H9 (cell line): ENCODE measurements around the gene ZNF70. TPM values are rescaled to one million over a fixed set of nuclear protein-coding genes. Genes with fewer than 3 reads are reported as not detected.

Experiments
- DNase-seq: peaks from one replicate; pipeline ENCODE4 v3.0.0-alpha.2; 2017
- H2AFZ ChIP-seq: one replicate; pipeline ENCODE4 v1.6.1; 2013; ENCODE audit warnings: mild to moderate bottlenecking, low read length, control low read depth, moderate library complexity
- H2AK5ac ChIP-seq: 2 replicates; pipeline ENCODE4 v1.6.1; 2013; ENCODE audit warnings: low read length, control low read depth, mixed read lengths; ENCODE audit not compliant: insufficient read length
- H2BK120ac ChIP-seq: one replicate; pipeline ENCODE4 v1.6.1; 2013; ENCODE audit warnings: low read depth, mild to moderate bottlenecking, low read length, control low read depth, inconsistent platforms; ENCODE audit not compliant: poor library complexity, severe bottlenecking
- H2BK12ac ChIP-seq: 2 replicates; pipeline ENCODE4 v1.6.1; 2013; ENCODE audit warnings: low read length, control low read depth, mixed read lengths, low read depth; ENCODE audit not compliant: insufficient read length
- H2BK15ac ChIP-seq: 2 replicates; pipeline ENCODE4 v1.6.1; 2013; ENCODE audit warnings: low read depth, low read length, control low read depth
- H2BK20ac ChIP-seq: one replicate; pipeline ENCODE4 v1.6.1; 2013; ENCODE audit warnings: low read depth, mild to moderate bottlenecking, low read length, control low read depth, inconsistent platforms; ENCODE audit not compliant: poor library complexity, severe bottlenecking
- H2BK5ac ChIP-seq: 2 replicates; pipeline ENCODE4 v1.6.1; 2013; ENCODE audit warnings: low read length, control low read depth, mixed read lengths; ENCODE audit not compliant: insufficient read length
- H3K14ac ChIP-seq: 2 replicates; pipeline ENCODE4 v1.6.1; 2013; ENCODE audit warnings: low read length, control low read depth; ENCODE audit not compliant: insufficient read depth
- H3K18ac ChIP-seq: 2 replicates; pipeline ENCODE4 v1.6.1; 2013; ENCODE audit warnings: low read depth, mild to moderate bottlenecking, mixed read lengths, low read length, control low read depth; ENCODE audit not compliant: insufficient read length
- H3K23ac ChIP-seq: 2 replicates; pipeline ENCODE4 v1.6.1; 2013; ENCODE audit warnings: low read length, control low read depth, mixed read lengths, low read depth; ENCODE audit not compliant: insufficient read length
- H3K23me2 ChIP-seq: 2 replicates; pipeline ENCODE4 v1.6.1; 2013; ENCODE audit warnings: low read depth, mild to moderate bottlenecking, mixed read lengths, low read length, control low read depth; ENCODE audit not compliant: insufficient read length, poor library complexity, severe bottlenecking
- H3K27ac ChIP-seq: 2 replicates; pipeline ENCODE4 v1.5.1; 2013; ENCODE audit warnings: low read length, control low read depth, mixed read lengths, low read depth; ENCODE audit not compliant: insufficient read length
- H3K27me3 ChIP-seq: 2 replicates; pipeline ENCODE4 v1.6.1; 2013; ENCODE audit warnings: low read length, control low read depth, inconsistent platforms; ENCODE audit not compliant: insufficient read depth
- H3K4ac ChIP-seq: 2 replicates; pipeline ENCODE4 v1.6.1; 2013; ENCODE audit warnings: low read depth, mild to moderate bottlenecking, control low read depth, inconsistent platforms, low read length, moderate library complexity
- H3K4me1 ChIP-seq: 2 replicates; pipeline ENCODE4 v1.6.1; 2013; ENCODE audit warnings: low read length, control low read depth, inconsistent platforms; ENCODE audit not compliant: insufficient read depth
- H3K4me2 ChIP-seq: 2 replicates; pipeline ENCODE4 v1.6.1; 2013; ENCODE audit warnings: low read length, control low read depth, mixed read lengths; ENCODE audit not compliant: insufficient read length, insufficient read depth
- H3K56ac ChIP-seq: 2 replicates; pipeline ENCODE4 v1.6.1; 2013; ENCODE audit warnings: low read depth, mild to moderate bottlenecking, mixed read lengths, low read length, control low read depth; ENCODE audit not compliant: insufficient read length
- H3K79me1 ChIP-seq: 2 replicates; pipeline ENCODE4 v1.6.1; 2013; ENCODE audit warnings: low read depth, mild to moderate bottlenecking, moderate library complexity, low read length, control low read depth, inconsistent platforms; ENCODE audit not compliant: insufficient read depth, poor library complexity, severe bottlenecking
- H3K79me2 ChIP-seq: 2 replicates; pipeline ENCODE4 v1.6.1; 2013; ENCODE audit warnings: low read length, control low read depth, inconsistent platforms; ENCODE audit not compliant: insufficient read depth
- H3K9ac ChIP-seq: 2 replicates; pipeline ENCODE4 v1.6.1; 2013; ENCODE audit warnings: low read length, control low read depth, mixed read lengths; ENCODE audit not compliant: insufficient read length; ENCODE audit errors: extremely low read depth
- H3K9me3 ChIP-seq: one replicate; pipeline ENCODE4 v1.6.1; 2013; ENCODE audit warnings: low read depth, low read length, inconsistent platforms; ENCODE audit not compliant: control insufficient read depth
- H3T11ph ChIP-seq: one replicate; pipeline ENCODE4 v1.6.1; 2013; ENCODE audit warnings: mild to moderate bottlenecking, low read length, control low read depth, inconsistent platforms
- H4K20me1 ChIP-seq: one replicate; pipeline ENCODE4 v1.6.1; 2013; ENCODE audit not compliant: control insufficient read depth, insufficient read length, insufficient read depth
- H4K5ac ChIP-seq: 2 replicates; pipeline ENCODE4 v1.6.1; 2013; ENCODE audit warnings: low read depth, mild to moderate bottlenecking, mixed read lengths, low read length, control low read depth; ENCODE audit not compliant: insufficient read length
- H4K8ac ChIP-seq: replicated peaks from 2 replicates; pipeline ENCODE4 v1.6.1; 2013; ENCODE audit warnings: low read length, control low read depth, mixed read lengths, low read depth; ENCODE audit not compliant: insufficient read length
- H4K91ac ChIP-seq: 2 replicates; pipeline ENCODE4 v1.6.1; 2013; ENCODE audit warnings: low read depth, mild to moderate bottlenecking, moderate library complexity, mixed read lengths, low read length, control low read depth; ENCODE audit not compliant: insufficient read length
- H3K27ac Mint-ChIP-seq, 3 experiments: 2 replicates in 2 of 3; 3 replicates in 1 of 3; pipeline ENCODE4 v1.8.0; 2020 to 2021; ENCODE audit warnings: mixed read lengths in 3 of 3, mild to moderate bottlenecking in 1 of 3, moderate library complexity in 1 of 3
- H3K27me3 Mint-ChIP-seq: 2 replicates; pipeline ENCODE4 v1.8.0; 2021; ENCODE audit warnings: low read depth, mild to moderate bottlenecking, moderate library complexity, mixed read lengths
- H3K36me3 Mint-ChIP-seq, 3 experiments: 2 replicates in 2 of 3; 3 replicates in 1 of 3; pipeline ENCODE4 v1.8.0; 2020 to 2021; ENCODE audit warnings: low read depth in 3 of 3, mixed read lengths in 3 of 3; ENCODE audit not compliant: insufficient read depth in 1 of 3
- H3K4me1 Mint-ChIP-seq, 2 experiments: 2 replicates each; pipeline ENCODE4 v1.8.0; 2020; ENCODE audit warnings: mixed read lengths in 2 of 2
- H3K4me3 Mint-ChIP-seq, 2 experiments: 2 replicates in 1 of 2; 3 replicates in 1 of 2; pipeline ENCODE4 v1.8.0; 2020 to 2021; ENCODE audit warnings: mild to moderate bottlenecking in 2 of 2, mixed read lengths in 2 of 2, moderate library complexity in 1 of 2
- H3K9me3 Mint-ChIP-seq, 2 experiments: 2 replicates in 1 of 2; 3 replicates in 1 of 2; pipeline ENCODE4 v1.8.0; 2020; ENCODE audit warnings: mild to moderate bottlenecking in 2 of 2, mixed read lengths in 2 of 2, moderate library complexity in 1 of 2
- WGBS: extraction: QIAGEN DNeasy Blood & Tissue Kit; methylation state at CpG from one replicate; pipeline ENCODE4 v1.1.7; 2013; ENCODE audit warnings: missing lambda C conversion rate, low lambda C conversion rate, mixed read lengths; ENCODE audit not compliant: insufficient read length; ENCODE audit errors: extremely low coverage; 5-methylcytosine and 5-hydroxymethylcytosine counted together
- total RNA-seq: library from RNA; stranded (reverse); gene quantifications from 2 replicates; pipeline ENCODE4 v1.2.1, GENCODE V29; 2021
- TF ChIP-seq, protein P1 (sequence below): fragments of 200-600 bp; sonication (generic); conservative IDR thresholded peaks from 3 replicates; pipeline ENCODE4 v1.8.0; 2021; ENCODE audit warnings: antibody characterized with exemption, mild to moderate bottlenecking

Gene ZNF70
- total RNA-seq, 1 experiment from 2014 or later, result 3.5 TPM

DNA sequence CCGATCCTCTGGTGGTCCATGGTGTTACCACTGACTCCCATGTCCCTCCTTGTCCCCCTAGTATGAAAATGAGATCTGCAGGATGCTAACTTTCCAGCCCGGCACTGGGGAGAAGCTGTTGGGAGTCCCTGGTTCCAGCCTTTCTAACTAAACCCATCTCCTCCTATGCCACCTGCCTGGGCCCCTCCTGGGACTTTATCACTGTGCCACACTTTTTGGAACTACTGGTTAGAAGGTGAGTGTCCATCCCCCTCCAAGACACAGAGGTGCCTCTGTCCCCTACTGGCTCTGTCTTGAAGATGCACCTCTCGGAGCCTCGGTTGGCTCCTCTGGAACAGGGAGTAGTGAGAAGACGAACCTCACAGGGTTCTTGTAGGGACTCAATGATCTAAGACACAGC is 60.2 kb downstream of the ZNF70 start, which contains the start of gene RGL4:
RGL4 (plus strand) TSS at position 301 of the 400 bp plus-strand sequence. CDS start 1,018 bp downstream, outside the sequence.
- Histone ChIP-seq H3K18ac (no peak within 1 kb of the TSS), H2BK20ac (no peak within 1 kb of the TSS), H2BK5ac (no peak within 1 kb of the TSS), H3K9ac (no peak within 1 kb of the TSS), H3K14ac (no peak within 1 kb of the TSS), H3T11ph (no peak within 1 kb of the TSS), H3K23ac (no peak within 1 kb of the TSS), H2BK15ac (no peak within 1 kb of the TSS), H3K79me1 (no peaks in the 10 kb centered on the region), H3K23me2 (no peaks in the 10 kb centered on the region), H3K4me2 (no peak within 1 kb of the TSS), H2BK12ac (no peak within 1 kb of the TSS), H3K4me1 (no peaks in the 10 kb centered on the region), H2BK120ac (no peak within 1 kb of the TSS), H2AK5ac (no peak within 1 kb of the TSS), H3K4ac (no peak within 1 kb of the TSS), H3K27me3 (no peaks in the 10 kb centered on the region), H3K27ac (no peak within 1 kb of the TSS), H4K5ac (no peak within 1 kb of the TSS), H4K8ac (no peak within 1 kb of the TSS), H4K91ac (no peak within 1 kb of the TSS), H4K20me1 (no peaks in the 10 kb centered on the region), H3K56ac (no peak within 1 kb of the TSS), H2AFZ (no peak within 1 kb of the TSS), H3K9me3 (no peaks in the 10 kb centered on the region), H3K79me2 (no peaks in the 10 kb centered on the region)
- DNase-seq, result no peak
- Mint-ChIP-seq H3K27ac (peak within 1 kb of the TSS; percentile 7 to 66 (median 10); a peak in 4 of 7 replicates), H3K9me3 (no peaks in the 10 kb centered on the region), H3K4me3 (no peak within 1 kb of the TSS), H3K4me1 (no peaks in the 10 kb centered on the region), H3K36me3 (peaks cover 21 to 38% (median 38%) of the 10 kb centered on the region in 3 experiments), H3K27me3 (no peaks in the 10 kb centered on the region)
- TF ChIP-seq, protein P1, sequence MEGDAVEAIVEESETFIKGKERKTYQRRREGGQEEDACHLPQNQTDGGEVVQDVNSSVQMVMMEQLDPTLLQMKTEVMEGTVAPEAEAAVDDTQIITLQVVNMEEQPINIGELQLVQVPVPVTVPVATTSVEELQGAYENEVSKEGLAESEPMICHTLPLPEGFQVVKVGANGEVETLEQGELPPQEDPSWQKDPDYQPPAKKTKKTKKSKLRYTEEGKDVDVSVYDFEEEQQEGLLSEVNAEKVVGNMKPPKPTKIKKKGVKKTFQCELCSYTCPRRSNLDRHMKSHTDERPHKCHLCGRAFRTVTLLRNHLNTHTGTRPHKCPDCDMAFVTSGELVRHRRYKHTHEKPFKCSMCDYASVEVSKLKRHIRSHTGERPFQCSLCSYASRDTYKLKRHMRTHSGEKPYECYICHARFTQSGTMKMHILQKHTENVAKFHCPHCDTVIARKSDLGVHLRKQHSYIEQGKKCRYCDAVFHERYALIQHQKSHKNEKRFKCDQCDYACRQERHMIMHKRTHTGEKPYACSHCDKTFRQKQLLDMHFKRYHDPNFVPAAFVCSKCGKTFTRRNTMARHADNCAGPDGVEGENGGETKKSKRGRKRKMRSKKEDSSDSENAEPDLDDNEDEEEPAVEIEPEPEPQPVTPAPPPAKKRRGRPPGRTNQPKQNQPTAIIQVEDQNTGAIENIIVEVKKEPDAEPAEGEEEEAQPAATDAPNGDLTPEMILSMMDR, result no peak
- no CpG with 5 or more reads among the region's 5 CpGs for WGBS
